Measurements from ENCODE around the gene ADCY7.
A peak's percentile ranks its signal among the peaks of the same experiment; 100 is the strongest.

ADCY7 gene

DNA sequence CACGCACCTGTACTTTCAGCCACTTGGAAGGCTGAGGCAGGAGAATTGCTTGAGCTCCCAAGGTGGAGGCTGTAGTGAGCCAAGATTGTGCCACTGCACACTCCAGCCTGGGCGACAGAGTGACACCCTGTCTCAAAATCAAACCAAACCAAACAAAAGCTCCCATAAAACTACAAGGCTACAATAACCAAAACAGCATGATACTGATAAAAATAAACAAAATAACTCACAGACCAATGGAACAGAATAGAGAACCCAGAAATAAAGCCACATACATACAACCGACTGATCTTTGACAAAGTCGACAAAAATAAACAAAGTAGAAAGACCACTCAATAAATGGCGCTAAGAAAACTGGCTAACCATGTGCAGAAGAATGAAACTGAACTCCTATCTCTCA is 65.2 kb downstream of the ADCY7 start:
- Histone ChIP-seq H2BK5ac (ENCODE audit: low read depth, low read length, poor library complexity, severe bottlenecking) (no peak overlapping the region), H3K9me3 (ENCODE audit: control insufficient read depth, low read length) (no peaks in the 10 kb centered on the region), H4K91ac (ENCODE audit: low read length) (no peak overlapping the region), H2AFZ (ENCODE audit: low read depth, low read length) (no peak overlapping the region), H2BK15ac (ENCODE audit: low read depth, poor library complexity, severe bottlenecking) (no peak overlapping the region), H3K79me1 (replicated peaks; ENCODE audit: low read length, poor library complexity, severe bottlenecking) (peaks cover 9% of the 10 kb centered on the region), H4K8ac (ENCODE audit: low read length) (no peak overlapping the region), H3K4me3 (ENCODE audit: insufficient read depth in 1 of 2, low read depth in 1 of 2, low read length in 2 of 2) (no peak overlapping the region), H3K14ac (ENCODE audit: low read length in 2 of 2) (no peak overlapping the region), H3K27ac (ENCODE audit: low read length, poor library complexity, severe bottlenecking) (no peak overlapping the region), H2AK5ac (ENCODE audit: low read length, severe bottlenecking) (no peak overlapping the region), H2BK120ac (ENCODE audit: low read depth, low read length) (no peak overlapping the region), H2BK12ac (ENCODE audit: low read length in 2 of 2) (no peak overlapping the region), H3K27me3 (ENCODE audit: control insufficient read depth in 1 of 2, insufficient read depth in 1 of 2, low read length in 2 of 2) (no peaks in the 10 kb centered on the region), H3K23ac (ENCODE audit: low read length in 2 of 2) (no peak overlapping the region), H3K4ac (ENCODE audit: low read depth in 1 of 2, low read length in 2 of 2) (no peak overlapping the region), H3K9ac (ENCODE audit: low read length) (no peak overlapping the region), H3K4me1 (ENCODE audit: control insufficient read depth, insufficient read depth, low read depth, low read length) (peaks cover 8% of the 10 kb centered on the region), H3K18ac (ENCODE audit: low read depth in 1 of 2, low read length in 2 of 2) (no peak overlapping the region), H3K36me3 (ENCODE audit: control insufficient read depth in 1 of 2, insufficient read depth in 2 of 2, low read depth in 1 of 2, low read length in 2 of 2) (peaks cover 9 to 72% of the 10 kb centered on the region in 2 experiments), H3K4me2 (ENCODE audit: low read length, poor library complexity, severe bottlenecking) (no peak overlapping the region)
- DNase-seq = no peak
- 79% methylated on average over 5 of the region's 5 CpGs for WGBS

DNA sequence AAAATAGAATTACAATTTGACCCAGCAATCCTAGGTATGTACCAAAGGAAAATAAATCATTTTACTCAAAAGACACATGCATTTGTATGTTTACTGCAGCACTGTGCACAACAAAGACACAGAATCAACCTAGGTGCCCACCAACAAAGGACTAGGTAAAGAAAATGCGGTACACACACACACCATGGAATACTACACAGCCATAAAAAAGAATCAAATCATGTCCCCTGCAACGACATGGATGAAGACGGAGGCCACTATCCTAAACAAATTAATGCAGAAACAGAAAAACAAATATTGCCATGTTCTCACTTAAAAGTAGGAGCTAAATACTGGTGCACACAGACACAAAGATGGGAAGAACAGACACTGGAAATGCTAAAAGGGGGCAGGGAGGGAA is 66.2 kb downstream of the ADCY7 start:
- no peak overlapping the region for H3K4me3 ChIP-seq (ENCODE audit: insufficient read depth in 1 of 2, low read depth in 1 of 2, low read length in 2 of 2)
- no peak overlapping the region for H2BK12ac ChIP-seq (ENCODE audit: low read length in 2 of 2)
- peaks cover 6% of the 10 kb centered on the region for H3K79me1 ChIP-seq (replicated peaks; ENCODE audit: low read length, poor library complexity, severe bottlenecking)
- H2BK15ac ChIP-seq (ENCODE audit: low read depth, poor library complexity, severe bottlenecking) = no peak overlapping the region
- no peak overlapping the region for H3K4me2 ChIP-seq (ENCODE audit: low read length, poor library complexity, severe bottlenecking)
- H2BK120ac ChIP-seq (ENCODE audit: low read depth, low read length) = no peak overlapping the region
- no peak overlapping the region for H2AK5ac ChIP-seq (ENCODE audit: low read length, severe bottlenecking)
- H3K27ac ChIP-seq (ENCODE audit: low read length, poor library complexity, severe bottlenecking) = no peak overlapping the region
- no peak overlapping the region for H3K18ac ChIP-seq (ENCODE audit: low read depth in 1 of 2, low read length in 2 of 2)
- WGBS = 93% methylated on average over 3 of the region's 3 CpGs
- no peak overlapping the region for H3K9ac ChIP-seq (ENCODE audit: low read length)
- no peak overlapping the region for H2AFZ ChIP-seq (ENCODE audit: low read depth, low read length)
- peaks cover 8% of the 10 kb centered on the region for H3K4me1 ChIP-seq (ENCODE audit: control insufficient read depth, insufficient read depth, low read depth, low read length)
- no peak overlapping the region for H3K14ac ChIP-seq (ENCODE audit: low read length in 2 of 2)
- H3K27me3 ChIP-seq (ENCODE audit: control insufficient read depth in 1 of 2, insufficient read depth in 1 of 2, low read length in 2 of 2) = no peaks in the 10 kb centered on the region
- H3K23ac ChIP-seq (ENCODE audit: low read length in 2 of 2) = no peak overlapping the region
- peaks cover 6 to 62% of the 10 kb centered on the region in 2 experiments for H3K36me3 ChIP-seq (ENCODE audit: control insufficient read depth in 1 of 2, insufficient read depth in 2 of 2, low read depth in 1 of 2, low read length in 2 of 2)
- H3K4ac ChIP-seq (ENCODE audit: low read depth in 1 of 2, low read length in 2 of 2) = no peak overlapping the region
- no peak overlapping the region for H2BK5ac ChIP-seq (ENCODE audit: low read depth, low read length, poor library complexity, severe bottlenecking)
- no peak for DNase-seq
- no peaks in the 10 kb centered on the region for H3K9me3 ChIP-seq (ENCODE audit: control insufficient read depth, low read length)
- no peak overlapping the region for H4K8ac ChIP-seq (ENCODE audit: low read length)
- H4K91ac ChIP-seq (ENCODE audit: low read length) = no peak overlapping the region

DNA sequence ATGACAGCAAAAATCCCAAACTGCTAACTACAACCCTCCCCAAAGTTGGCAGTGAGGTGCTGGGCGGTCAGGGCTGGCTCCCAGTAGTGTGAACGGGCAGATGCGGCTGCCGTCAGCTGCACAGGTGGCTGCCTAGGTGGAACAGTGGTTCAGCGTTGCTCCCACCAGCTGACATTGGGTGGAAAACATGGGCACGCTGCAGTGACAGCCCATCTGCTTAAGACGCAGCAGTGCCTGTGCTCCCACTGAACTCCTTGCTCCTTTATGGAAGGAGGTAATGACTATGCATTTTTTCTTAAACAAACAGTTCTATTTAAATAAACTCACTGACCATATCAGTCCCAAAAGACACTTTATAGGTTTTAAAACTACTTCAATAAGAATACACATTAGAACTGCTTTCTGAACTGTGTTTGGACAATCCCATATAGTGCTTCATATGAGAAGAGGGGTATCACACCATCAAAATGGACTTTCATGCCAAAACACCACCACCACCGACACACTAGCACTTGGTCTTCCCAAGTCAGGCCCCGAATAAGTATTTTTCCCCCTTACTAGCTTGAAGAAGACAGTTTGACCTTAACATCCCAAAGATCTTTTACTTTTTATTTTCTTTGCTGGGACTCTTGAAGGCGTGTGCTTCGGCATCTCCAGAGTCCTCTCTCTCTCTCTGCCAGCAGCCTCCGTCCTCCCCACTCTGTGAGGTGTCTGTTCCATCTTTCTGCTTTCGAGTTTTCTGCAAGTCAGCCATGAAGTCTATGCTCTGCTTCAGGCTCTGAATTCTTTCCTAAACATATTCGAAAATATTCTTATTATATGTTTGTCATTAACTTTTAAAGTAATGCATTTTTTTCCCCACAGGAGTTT is 68.0 kb downstream of the ADCY7 start:
- H3K23ac ChIP-seq (ENCODE audit: low read length in 2 of 2) = no peak overlapping the region
- H2BK15ac ChIP-seq (ENCODE audit: low read depth, poor library complexity, severe bottlenecking) = no peak overlapping the region
- no peak overlapping the region for H2AFZ ChIP-seq (ENCODE audit: low read depth, low read length)
- WGBS = 96% methylated on average over 11 of the region's 14 CpGs
- H2BK120ac ChIP-seq (ENCODE audit: low read depth, low read length) = no peak overlapping the region
- H4K91ac ChIP-seq (ENCODE audit: low read length) = peak overlapping the region; percentile 82
- H2BK5ac ChIP-seq (ENCODE audit: low read depth, low read length, poor library complexity, severe bottlenecking) = no peak overlapping the region
- H3K14ac ChIP-seq (ENCODE audit: low read length in 2 of 2) = no peak overlapping the region
- peaks cover 6% of the 10 kb centered on the region for H3K79me1 ChIP-seq (replicated peaks; ENCODE audit: low read length, poor library complexity, severe bottlenecking)
- H3K27me3 ChIP-seq (ENCODE audit: control insufficient read depth in 1 of 2, insufficient read depth in 1 of 2, low read length in 2 of 2) = no peaks in the 10 kb centered on the region
- H2BK12ac ChIP-seq (ENCODE audit: low read length in 2 of 2) = no peak overlapping the region
- no peaks in the 10 kb centered on the region for H3K9me3 ChIP-seq (ENCODE audit: control insufficient read depth, low read length)
- no peak overlapping the region for H3K4ac ChIP-seq (ENCODE audit: low read depth in 1 of 2, low read length in 2 of 2)
- H4K8ac ChIP-seq (ENCODE audit: low read length) = peak overlapping the region; percentile 45
- peaks cover 6 to 63% of the 10 kb centered on the region in 2 experiments for H3K36me3 ChIP-seq (ENCODE audit: control insufficient read depth in 1 of 2, insufficient read depth in 2 of 2, low read depth in 1 of 2, low read length in 2 of 2)
- peaks cover 5% of the 10 kb centered on the region for H3K4me1 ChIP-seq (ENCODE audit: control insufficient read depth, insufficient read depth, low read depth, low read length)
- H3K18ac ChIP-seq (ENCODE audit: low read depth in 1 of 2, low read length in 2 of 2) = peak overlapping the region; percentile 5 to 52
- H2AK5ac ChIP-seq (ENCODE audit: low read length, severe bottlenecking) = no peak overlapping the region
- no peak overlapping the region for H3K4me3 ChIP-seq (ENCODE audit: insufficient read depth in 1 of 2, low read depth in 1 of 2, low read length in 2 of 2)
- H3K4me2 ChIP-seq (ENCODE audit: low read length, poor library complexity, severe bottlenecking) = no peak overlapping the region
- H3K27ac ChIP-seq (ENCODE audit: low read length, poor library complexity, severe bottlenecking) = no peak overlapping the region
- no peak overlapping the region for H3K9ac ChIP-seq (ENCODE audit: low read length)
- no peak for DNase-seq

DNA sequence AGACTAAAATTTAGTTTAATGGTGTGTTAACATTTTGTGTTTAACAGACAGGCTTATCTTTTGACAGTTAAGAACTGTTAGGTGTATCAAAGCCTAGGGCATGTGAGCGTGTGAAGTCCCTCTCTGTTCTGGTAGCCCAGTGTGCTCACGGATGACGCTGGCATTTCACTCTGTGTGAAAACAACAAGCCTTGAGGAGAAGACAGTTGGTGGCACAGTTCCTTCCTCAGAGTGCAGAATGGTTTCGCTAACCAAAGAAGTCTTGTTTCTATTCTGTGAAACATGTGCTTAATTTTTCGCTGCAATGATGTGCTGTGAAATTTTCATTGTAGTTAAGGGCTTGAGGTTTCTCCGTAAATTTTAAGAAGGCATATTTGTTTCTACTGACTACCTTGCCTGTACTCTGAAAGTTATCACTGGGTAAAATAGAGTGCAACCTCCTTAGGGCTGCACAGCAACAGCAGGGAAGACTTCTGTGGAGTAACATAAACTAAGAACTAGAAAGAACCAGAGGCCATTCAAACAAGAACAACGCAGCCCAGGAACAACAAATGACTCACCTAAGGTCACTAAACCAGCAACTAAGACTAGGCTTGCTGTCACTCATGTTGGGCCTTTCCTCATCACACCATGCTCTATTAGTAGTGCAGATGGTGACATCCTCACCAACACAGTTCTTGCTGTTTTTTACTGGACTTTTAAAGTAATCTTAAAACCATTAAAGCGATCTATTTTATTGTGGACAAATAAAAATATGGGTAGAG is 69.0 kb downstream of the ADCY7 start:
- 86% methylated on average over 7 of the region's 8 CpGs for WGBS
- Histone ChIP-seq H3K14ac (ENCODE audit: low read length in 2 of 2) (no peak overlapping the region), H4K91ac (ENCODE audit: low read length) (no peak overlapping the region), H2BK120ac (ENCODE audit: low read depth, low read length) (no peak overlapping the region), H2AK5ac (ENCODE audit: low read length, severe bottlenecking) (no peak overlapping the region), H3K4ac (ENCODE audit: low read depth in 1 of 2, low read length in 2 of 2) (no peak overlapping the region), H2BK5ac (ENCODE audit: low read depth, low read length, poor library complexity, severe bottlenecking) (no peak overlapping the region), H2BK12ac (ENCODE audit: low read length in 2 of 2) (no peak overlapping the region), H3K27me3 (ENCODE audit: control insufficient read depth in 1 of 2, insufficient read depth in 1 of 2, low read length in 2 of 2) (no peaks in the 10 kb centered on the region), H2BK15ac (ENCODE audit: low read depth, poor library complexity, severe bottlenecking) (no peak overlapping the region), H3K9ac (ENCODE audit: low read length) (no peak overlapping the region), H3K79me1 (replicated peaks; ENCODE audit: low read length, poor library complexity, severe bottlenecking) (peaks cover 6% of the 10 kb centered on the region), H3K36me3 (ENCODE audit: control insufficient read depth in 1 of 2, insufficient read depth in 2 of 2, low read depth in 1 of 2, low read length in 2 of 2) (peaks cover 6 to 66% of the 10 kb centered on the region in 2 experiments), H3K4me2 (ENCODE audit: low read length, poor library complexity, severe bottlenecking) (no peak overlapping the region), H3K4me3 (ENCODE audit: insufficient read depth in 1 of 2, low read depth in 1 of 2, low read length in 2 of 2) (no peak overlapping the region), H3K4me1 (ENCODE audit: control insufficient read depth, insufficient read depth, low read depth, low read length) (peaks cover 2% of the 10 kb centered on the region), H3K9me3 (ENCODE audit: control insufficient read depth, low read length) (no peaks in the 10 kb centered on the region), H3K27ac (ENCODE audit: low read length, poor library complexity, severe bottlenecking) (no peak overlapping the region), H3K18ac (ENCODE audit: low read depth in 1 of 2, low read length in 2 of 2) (no peak overlapping the region), H4K8ac (ENCODE audit: low read length) (no peak overlapping the region), H3K23ac (ENCODE audit: low read length in 2 of 2) (no peak overlapping the region), H2AFZ (ENCODE audit: low read depth, low read length) (no peak overlapping the region)
- peak; percentile 52 for DNase-seq
